AG09309 (cell line): ENCODE measurements around the gene NOTCH2.
A peak's percentile ranks its signal among the peaks of the same experiment; 100 is the strongest.
"Not testable (repeated sequence)": the region's sequence is repeated elsewhere in the genome, so short reads cannot be mapped to it uniquely, and the experiment has no call there.

Experiments
- DNase-seq: peaks from one replicate; pipeline ENCODE4 v3.0.0-alpha.2; 2010; ENCODE audit warnings: low read depth
- H3K4me3 ChIP-seq: 2 replicates; pipeline ENCODE4 v1.5.1; 2011; ENCODE audit warnings: mild to moderate bottlenecking, low read depth, low read length, moderate library complexity; ENCODE audit not compliant: control insufficient read depth
- TF ChIP-seq, protein P1 (sequence below): IDR thresholded peaks from 2 replicates; pipeline ENCODE4 v1.5.1; 2011; ENCODE audit warnings: mild to moderate bottlenecking, low read depth, low read length, inconsistent platforms; ENCODE audit not compliant: insufficient read depth, control insufficient read depth; ENCODE audit errors: missing control alignments

NOTCH2 gene

DNA sequence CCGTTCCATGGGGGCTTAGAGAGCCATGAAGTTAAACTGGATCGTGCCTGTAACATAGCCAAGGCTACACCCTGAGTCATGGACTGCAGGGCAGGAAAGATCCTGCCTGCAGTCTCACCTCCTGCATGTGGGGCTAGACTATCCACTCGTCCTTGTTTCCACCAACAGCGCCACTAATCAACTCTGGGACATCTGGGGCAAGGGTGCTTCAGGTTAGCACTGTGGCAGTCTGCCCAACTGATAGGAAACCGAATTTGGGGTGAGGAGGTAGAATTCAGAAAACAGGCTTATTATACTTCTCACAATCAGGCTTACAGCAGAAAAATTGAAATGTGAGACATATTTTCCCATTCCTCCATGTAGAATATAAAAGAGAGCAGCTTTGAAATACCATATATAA, 88.0 kb downstream of the NOTCH2 start:
- no peak overlapping the region for H3K4me3 ChIP-seq
- TF ChIP-seq, protein P1, sequence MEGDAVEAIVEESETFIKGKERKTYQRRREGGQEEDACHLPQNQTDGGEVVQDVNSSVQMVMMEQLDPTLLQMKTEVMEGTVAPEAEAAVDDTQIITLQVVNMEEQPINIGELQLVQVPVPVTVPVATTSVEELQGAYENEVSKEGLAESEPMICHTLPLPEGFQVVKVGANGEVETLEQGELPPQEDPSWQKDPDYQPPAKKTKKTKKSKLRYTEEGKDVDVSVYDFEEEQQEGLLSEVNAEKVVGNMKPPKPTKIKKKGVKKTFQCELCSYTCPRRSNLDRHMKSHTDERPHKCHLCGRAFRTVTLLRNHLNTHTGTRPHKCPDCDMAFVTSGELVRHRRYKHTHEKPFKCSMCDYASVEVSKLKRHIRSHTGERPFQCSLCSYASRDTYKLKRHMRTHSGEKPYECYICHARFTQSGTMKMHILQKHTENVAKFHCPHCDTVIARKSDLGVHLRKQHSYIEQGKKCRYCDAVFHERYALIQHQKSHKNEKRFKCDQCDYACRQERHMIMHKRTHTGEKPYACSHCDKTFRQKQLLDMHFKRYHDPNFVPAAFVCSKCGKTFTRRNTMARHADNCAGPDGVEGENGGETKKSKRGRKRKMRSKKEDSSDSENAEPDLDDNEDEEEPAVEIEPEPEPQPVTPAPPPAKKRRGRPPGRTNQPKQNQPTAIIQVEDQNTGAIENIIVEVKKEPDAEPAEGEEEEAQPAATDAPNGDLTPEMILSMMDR: no peak
- DNase-seq: no peak

DNA sequence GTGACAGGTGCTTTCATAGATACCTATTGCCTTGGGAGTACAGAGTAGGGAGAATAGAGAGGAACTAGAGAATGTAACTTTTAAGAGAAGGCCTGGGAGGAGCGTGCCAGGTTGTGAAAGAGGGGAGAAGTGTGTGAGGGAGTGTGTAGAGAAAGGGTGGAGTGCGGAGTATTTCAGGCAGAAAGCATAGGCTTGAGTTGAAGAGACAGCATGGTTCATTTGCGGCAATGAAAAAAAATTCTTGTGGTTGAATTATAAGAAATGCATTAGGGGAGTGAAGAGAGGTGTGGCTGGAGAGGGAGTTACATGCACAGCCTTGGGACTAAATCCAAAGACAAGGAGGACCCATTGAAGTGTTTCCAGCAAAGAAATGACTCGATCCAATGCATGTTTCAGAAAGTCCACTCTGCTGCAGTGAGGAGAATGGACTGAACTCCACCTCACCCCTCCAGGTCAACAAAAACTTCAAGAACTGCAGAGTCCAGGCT, 91.4 kb downstream of the NOTCH2 start:
- TF ChIP-seq, protein P1: no peak

DNA sequence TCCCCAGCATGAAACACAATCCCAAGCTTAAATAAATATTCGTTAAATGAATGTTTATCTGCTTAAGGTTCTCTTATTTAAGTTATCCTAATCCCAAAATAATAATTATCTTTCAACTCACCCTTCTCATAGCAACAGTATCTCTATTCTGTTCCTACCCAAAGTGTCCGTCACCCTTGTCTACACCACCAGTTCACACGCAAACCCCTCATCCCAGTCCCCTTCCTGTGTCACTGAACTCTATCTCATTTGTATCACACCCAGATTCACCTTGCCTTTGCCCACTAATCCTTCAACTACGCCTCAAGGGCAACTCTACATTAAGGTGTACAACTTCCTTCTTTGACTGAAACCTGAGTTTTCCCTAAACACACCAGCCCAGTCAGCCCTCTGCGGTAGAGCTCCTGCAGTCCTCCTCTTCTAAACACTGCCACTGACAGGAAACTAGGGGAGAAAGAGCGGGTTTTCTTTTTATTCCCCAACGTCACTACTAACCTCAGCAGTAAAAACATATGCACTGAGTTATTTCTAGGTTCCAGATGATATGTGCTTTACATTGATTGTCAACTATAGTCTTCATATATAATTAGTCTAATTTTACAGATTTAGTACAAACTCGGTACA, 92.2 kb downstream of the NOTCH2 start:
- H3K4me3 ChIP-seq, DNase-seq: not testable (repeated sequence)

More for the DNA sequence above, 91.4 kb downstream of the NOTCH2 start:
- no peak overlapping the region for H3K4me3 ChIP-seq
- DNase-seq: no peak

DNA sequence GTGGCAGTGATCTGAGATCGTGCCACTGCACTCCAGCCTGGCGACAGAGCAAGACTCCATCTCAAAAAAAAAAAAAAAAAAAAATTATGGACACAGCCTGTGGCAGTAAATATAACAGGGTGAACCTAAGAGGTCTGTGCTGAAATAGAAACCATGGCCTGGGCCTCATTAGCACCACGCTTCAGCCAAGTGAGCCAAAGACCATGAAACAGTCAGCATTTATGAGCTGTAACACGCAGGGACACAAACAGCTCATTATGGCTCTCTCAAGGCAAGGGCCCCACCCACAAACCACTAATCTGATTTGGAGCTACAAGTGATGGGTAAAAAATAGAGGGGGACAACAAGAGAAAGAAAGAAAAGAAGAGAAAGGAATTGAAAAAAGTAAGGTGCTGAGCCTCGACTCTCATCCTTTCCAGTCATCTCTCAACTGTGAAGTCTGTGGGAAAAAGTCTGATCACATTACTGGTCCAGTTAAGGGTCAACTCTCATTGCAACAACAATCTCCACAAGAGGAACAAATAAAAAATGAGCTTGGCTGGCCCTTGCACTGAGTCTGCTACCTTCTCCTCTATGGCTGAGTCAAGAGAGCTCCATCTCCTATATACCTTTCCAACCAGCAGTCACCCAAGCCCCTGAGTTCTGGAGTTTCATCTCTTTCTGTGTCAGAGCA, 93.7 kb downstream of the NOTCH2 start:
- DNase-seq: peak; percentile 27
- not testable (repeated sequence) for H3K4me3 ChIP-seq

DNA sequence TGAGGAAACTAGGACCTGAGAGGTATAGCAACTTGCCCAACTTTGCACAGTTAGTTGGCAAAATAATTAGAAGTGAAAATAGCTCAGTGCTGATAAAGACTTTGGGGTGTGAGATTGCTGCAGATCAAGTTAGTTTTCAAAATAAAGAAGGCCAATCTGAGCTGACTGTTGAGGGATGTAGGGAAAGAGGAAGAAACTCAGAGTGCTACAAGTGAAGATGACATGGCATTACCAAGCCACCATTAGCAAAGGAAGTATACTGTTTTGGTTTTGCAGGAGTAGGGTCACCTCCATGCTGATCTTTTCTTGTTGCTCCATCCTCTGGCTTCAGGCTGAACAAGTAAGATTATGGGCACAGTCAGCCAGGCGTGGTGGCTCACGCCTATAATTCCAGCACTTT, 94.5 kb downstream of the NOTCH2 start:
- DNase-seq: no peak
- no peak overlapping the region for H3K4me3 ChIP-seq
- TF ChIP-seq, protein P1: no peak

DNA sequence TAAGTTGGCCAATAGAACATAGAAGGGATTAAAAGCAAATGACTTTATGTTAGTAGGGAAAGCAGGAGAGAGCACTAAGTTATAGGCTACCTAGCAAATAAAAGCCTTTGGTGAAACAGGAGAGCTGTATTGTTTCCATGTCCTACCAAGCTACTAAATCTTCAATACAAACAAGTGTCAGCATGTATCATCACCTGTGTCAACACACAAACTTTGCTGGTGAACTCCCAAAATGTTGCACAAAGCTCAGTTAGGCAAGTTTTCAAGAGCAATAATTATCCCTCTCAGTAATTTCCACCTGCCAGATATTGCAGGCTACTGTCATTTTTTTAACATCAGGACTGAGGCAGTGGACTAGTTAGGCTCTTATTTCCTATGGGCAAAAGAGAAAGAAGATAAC, 95.4 kb downstream of the NOTCH2 start:
- TF ChIP-seq, protein P1: no peak
- DNase-seq: no peak

DNA sequence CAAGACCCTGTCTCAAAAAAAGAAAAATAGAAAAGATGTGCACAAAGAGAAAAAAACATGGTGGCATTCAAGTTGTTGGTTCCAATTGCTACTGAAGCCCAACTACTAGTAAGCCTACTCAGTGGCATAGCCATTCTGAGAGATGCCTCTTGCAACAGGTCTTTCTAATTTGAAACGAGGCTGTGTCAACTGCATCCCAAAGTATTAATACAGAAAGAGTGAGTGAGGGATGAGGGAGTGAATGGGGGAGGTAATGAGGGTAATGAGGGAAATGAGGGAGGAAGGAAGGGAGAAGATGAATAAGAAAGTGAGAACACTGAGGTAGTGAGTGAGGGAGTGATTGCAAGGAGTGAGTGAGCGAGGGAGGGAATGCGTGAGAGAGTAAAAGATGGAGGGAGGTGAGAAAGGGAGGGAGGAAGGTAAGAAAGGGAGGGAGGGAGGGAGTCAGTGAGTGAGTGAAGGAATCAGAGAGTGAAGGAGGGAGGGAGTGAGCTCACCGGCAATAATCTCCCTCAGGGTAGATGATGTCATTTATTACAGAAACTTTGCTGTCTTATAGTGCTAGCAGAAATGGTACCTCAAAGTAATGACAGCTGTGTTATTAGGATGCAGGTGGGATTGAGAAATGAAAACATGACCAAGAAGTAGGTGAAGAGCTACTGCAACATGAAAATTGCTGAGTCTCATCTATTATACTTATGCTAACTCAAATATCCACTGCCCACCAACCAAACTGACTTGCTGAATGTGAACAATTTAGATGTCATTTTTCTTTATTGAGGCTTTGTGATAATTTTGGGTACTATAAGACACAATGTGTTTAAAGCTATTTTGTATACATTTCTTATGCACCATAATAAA, 97.5 kb downstream of the NOTCH2 start:
- DNase-seq: no peak
- H3K4me3 ChIP-seq: no peak overlapping the region
- TF ChIP-seq, protein P1: no peak

More for the DNA sequence above, 95.4 kb downstream of the NOTCH2 start:
- no peak overlapping the region for H3K4me3 ChIP-seq
